Endometrium (tissue), 2 donors: ENCODE measurements around the gene SMIM45.

Source experiments
- FAIRE-seq: peaks from 2 replicates; lab custom pipeline; 2012; peaks lifted over from hg19 to GRCh38; lab: Jason Lieb, UNC
- donor health status: control.
- donor health status: control.

The SMIM45 gene

GRCh38 chr22:41970601-41971000 is 18.7 kb downstream of the SMIM45 start:
- no peak for FAIRE-seq

- no peak for FAIRE-seq
Measured at GRCh38 chr22:41971431-41971830, 19.5 kb downstream of the SMIM45 start.

GRCh38 chr22:41974691-41975290 is 22.8 kb downstream of the SMIM45 start:
- no peak for FAIRE-seq

DNA sequence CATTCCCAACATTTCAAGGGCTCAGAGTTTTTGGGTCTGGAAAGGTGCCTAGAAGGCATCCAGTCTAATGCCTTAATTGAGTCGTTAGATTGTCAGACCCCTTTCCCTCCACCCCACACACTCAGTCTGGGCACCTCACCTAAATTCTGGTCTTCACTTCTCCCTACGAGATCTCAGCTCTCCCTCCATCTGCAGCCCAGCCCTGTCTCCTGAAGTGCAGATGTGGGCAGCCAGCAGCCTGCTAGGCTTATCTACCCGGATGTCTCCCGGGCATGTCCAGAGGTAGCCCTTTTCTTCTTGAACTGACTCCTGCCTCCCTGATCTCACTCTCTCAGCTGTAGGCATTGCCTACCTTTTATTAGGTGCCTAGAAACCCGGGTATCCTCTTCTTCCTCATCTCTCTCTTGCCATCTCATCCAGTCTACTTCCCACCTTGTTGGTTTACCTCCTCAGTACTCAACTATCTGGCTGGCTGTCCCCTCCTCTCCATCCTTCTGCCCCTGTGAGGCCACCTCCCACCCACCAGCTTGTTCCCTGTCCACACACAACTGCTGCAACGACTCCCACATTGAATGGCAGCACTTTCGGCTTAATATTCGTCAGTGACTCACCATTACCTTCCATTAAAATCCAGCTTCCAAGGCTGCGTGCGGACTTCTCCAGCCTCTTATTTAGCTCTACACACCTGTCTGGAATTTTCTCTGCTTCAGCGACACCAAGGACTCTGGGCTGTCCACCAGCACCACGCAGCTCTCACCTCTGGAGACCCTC is 23.5 kb downstream of the SMIM45 start:
- FAIRE-seq: no peak

- FAIRE-seq: no peak
Measured at GRCh38 chr22:41976070-41976901, 24.3 kb downstream of the SMIM45 start.

DNA sequence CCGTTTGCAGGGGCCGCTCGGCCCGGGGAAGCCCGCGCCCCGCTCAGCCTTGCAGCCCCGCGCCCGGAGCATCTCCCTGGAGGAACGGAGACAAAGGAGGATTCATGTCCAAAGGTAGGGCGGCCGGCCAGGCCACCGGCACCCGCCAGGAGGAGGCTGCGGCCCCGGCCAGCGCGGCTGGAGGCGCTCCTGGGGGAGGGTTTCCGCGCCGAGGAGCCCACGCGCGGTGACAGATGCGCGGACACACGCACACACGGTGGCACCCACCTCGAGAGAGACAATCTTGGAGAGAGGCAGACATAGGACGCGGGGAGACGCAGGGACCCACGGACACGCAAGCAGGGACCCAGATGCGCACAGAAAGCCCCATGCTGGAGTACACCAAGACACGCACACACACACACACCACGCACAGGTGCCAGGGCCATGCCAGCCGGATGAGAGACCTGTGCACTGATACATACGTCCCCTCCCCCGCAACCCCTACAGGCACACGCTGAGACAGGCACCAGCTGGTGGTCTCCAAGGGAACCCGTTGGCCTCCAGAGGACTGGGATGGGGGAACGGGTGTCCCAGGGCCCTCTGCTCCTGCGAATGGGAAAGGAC is 25.1 kb downstream of the SMIM45 start:
- FAIRE-seq: no peak

DNA sequence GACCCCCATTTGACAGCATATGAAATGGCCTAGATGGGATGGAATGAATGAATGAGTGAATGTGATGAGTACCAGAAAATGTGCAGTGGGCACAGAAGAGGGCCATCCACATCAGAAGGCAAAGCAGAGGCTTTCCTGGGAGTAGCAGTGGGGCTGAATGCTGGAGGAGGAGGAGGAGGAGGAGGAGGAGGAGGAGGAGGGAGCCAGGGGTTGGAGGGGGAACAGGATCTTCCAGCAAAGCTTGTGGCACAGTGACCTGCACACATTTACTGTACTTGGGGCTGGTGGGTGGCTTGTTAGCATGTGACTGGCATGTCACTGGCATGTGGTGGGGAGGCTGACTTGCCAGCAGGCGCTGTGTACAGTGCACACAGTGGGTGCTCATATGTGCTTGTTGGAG is 26.8 kb downstream of the SMIM45 start:
- no peak for FAIRE-seq

DNA sequence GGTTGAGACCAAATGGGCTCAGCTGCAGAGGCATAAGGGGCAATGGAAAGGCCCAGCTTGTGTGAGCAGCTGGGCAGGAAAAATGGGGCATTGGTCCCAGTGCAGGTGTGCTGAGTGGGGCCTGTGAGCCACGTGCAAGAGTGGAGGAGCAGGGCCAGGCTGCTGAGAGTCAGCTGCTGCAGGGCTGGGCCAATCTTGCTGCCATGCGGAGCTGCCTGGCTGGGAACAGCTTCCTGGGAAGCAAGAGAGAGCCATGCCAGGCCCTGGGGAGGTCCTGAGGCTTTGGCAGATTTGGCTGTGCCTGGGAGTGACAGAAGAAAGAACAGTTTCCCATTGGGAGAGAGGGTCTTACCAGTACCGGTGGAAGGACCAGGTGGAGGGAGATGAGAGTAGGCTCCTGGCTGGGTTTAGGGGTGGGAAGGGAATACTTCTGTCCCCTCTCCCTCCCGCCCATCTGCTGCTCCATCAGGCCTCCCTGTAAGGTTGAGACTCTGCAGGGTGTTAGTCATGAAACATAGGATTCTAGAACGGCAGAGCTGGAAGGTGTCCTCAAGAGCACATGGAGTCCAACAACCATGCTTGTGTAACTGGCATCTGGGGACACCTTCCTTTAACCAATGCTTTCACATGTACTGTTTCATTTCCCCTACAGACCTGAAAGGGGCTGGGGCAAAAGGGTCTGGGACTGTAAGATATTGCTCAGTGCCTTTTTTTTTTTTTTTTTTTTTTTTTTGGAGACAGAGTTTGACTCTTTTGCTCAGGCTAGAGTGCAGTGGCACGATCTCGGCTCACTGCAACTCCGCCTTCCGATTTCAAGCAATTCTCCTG is 27.7 kb downstream of the SMIM45 start:
- FAIRE-seq: no peak

GRCh38 chr22:41982865-41983264 is 30.9 kb downstream of the SMIM45 start:
- FAIRE-seq: no peak

GRCh38 chr22:41983513-41984405 is 31.8 kb downstream of the SMIM45 start:
- no peak for FAIRE-seq

DNA sequence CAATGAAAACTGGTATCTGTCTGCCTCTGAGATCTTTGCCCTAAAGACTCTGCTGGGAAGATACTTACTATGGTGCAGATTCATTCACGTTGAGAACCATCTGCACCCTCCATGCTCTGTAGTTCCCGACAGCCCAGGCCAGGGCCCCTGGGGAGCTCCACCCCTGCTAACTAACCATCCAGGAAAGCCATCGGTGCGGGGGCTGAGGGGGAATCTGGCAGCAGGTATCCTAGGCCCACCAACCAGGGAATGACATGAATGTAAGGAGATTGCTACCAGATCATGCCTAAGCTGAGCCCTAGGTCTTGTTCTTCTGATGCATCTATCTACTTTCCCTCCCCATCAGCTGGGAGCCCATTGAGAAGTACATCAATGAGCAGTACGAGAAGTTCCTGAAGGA is 35.3 kb downstream of the SMIM45 start:
- FAIRE-seq: no peak

DNA sequence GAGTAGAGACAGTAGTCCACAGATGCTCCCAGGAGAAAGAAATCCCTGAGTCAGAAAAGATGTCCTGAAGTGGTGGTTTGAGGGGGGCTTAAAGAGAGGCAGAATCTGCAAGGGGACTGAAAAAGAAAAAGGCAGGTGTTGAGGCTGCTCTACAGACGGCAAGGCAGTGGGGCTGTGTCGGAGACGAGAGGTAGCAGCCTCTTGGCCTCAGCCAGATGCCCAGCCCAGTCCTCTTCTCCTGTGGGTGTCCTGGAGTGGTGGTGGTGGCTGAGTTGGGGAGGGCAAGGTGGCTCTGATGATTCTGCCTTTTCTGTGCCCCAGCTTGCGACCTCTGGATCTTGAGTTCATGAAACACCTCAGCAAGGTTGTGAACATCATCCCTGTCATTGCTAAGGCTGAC is 37.3 kb downstream of the SMIM45 start:
- no peak for FAIRE-seq

GRCh38 chr22:41991111-41991510 is 39.2 kb downstream of the SMIM45 start:
- FAIRE-seq: no peak

DNA sequence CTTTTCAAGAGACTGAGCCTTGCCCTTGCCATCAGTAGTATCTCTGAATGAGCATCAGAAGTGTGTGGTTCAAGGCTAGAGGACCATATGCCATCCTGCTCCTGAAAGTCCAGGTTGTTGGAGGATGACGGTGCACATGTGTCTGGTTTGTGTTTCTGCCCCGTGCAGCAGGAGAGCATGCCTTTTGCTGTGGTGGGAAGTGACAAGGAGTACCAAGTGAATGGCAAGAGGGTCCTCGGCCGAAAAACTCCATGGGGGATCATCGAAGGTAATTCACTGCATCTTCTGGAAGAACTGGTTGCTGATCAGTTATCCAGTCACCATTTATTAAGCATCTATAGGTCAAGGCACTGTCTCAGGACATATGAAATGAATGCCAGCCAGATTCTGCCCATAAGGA is 40.5 kb downstream of the SMIM45 start:
- FAIRE-seq: no peak

DNA sequence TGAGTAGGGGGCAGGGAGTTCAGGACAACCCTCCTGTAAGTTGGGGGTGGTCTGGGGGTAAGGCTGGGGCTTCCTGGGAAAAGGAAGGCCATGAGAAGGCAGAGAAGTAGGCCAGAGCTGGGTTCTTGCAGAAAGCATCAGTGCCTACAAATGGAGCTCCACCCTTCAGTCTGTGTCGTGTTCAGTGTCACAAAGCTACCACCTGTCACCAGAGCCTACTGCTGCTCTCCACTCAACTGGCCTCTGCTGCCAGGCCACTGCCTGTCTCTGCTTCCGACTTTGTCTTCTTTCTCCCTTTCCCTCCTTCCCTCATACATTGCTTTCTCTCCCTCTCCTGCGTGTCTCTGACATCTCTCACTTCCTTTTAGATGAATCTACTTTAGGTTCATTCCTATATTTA is 43.3 kb downstream of the SMIM45 start:
- FAIRE-seq: no peak

DNA sequence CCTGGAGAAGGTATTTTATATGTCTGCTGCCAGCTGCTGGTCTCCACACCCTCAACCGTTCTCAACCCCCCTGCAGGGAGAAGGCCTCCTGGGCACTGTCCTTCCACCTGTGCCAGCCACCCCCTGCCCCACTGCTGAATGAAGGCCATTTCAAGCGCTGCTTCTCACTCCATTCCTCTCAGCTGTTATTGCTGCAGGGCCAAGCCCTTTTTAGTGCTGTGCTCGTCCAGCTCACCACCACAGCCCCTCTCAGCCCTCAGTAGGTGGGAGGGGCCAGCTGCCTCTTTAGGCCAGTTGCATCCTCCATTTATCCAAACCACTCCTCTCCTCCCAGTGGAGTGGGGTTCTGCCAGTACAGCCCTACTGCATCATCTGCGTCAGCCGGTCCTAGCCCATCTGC is 44.9 kb downstream of the SMIM45 start:
- FAIRE-seq: no peak

DNA sequence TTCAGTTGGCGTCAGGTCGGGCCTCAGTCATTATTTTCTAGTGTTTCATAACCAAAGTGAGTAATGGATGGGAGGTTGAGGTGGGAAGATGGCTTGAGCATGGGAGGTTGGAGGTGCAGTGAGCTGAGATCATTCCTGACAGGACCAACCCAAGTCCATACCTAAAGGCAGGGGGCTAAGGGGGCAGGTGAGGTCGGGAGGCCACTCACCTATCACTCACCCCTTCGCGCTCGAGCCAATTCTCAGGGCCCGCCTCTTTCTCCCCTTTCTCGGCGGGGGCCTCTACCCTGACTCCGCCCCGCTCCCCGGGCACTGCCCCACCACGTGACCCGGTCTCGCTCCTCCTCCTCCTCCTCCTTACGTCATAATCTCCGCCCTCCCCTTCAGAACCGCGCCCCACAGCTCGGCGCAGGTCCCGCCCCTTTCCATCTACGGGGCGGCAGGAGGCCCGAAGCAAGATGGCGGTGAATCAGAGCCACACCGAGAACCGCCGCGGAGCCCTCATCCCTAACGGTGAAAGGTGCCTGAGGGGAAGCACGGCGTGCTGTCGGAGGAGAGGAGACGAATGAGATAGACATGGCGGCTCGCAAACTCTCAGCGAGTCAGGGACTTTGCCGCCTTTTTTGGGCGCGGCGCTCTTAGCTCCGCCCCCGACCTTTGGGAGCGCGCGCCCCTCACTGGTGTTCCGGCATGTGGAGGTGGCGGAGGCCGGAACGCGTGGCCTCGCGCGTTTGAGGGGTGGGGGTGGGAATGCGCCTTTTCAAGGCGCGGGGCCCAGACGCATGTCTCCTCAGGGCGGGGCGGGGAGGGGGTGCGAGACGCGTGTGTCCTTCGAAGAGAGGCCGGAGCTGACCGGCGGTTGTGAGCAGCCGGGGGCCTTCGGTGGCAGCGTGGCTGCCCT is 46.7 kb downstream of the SMIM45 start, which contains the start of gene WBP2NL:
TSS of gene WBP2NL (plus strand) at position 428 of the 901 bp plus-strand sequence. CDS start at position 459, 31 bp downstream.
- no peak for FAIRE-seq

- no peak for FAIRE-seq
Measured at GRCh38 chr22:42000466-42000865, 48.5 kb downstream of the SMIM45 start.

GRCh38 chr22:42001121-42001520 is 49.2 kb downstream of the SMIM45 start:
- no peak for FAIRE-seq

GRCh38 chr22:42001706-42002105 is 49.8 kb downstream of the SMIM45 start:
- FAIRE-seq: no peak
